GM21723 (cell line): ENCODE measurements around the gene TAS2R13.

Experiments
- ATAC-seq: cut with Tn5 transposase; IDR thresholded peaks from one replicate; pipeline ENCODE4 v1.9.1; 2021; ENCODE audit warnings: mild to moderate bottlenecking, moderate library complexity; ENCODE audit not compliant: unreplicated experiment

Gene TAS2R13

DNA sequence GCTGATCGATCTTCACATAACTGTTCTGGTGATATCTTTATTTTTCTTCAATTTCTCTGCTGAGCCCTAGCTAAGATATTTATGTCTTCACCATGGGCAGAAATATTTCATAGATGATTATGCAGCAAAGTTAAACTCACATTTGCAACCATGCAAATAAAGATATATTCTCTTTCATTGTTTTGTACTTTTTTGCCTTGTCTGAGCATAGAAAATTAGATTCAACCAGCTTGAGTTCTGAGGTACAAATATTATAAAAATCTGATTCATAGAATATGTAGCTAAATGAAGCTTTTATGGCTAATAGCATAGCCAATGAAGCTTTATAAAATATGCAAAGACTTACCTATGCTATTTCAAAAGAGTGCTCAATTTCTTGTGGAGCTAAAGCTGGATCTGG is at the start of gene TAS2R13:
TSS of gene TAS2R13 (minus strand) at position 101 of the 400 bp plus-strand sequence. CDS start 264 bp downstream, outside the sequence.
- no peak for ATAC-seq

GRCh38 chr12:10957741-10958140 is 48.4 kb upstream of the TAS2R13 start:
- ATAC-seq = no peak

DNA sequence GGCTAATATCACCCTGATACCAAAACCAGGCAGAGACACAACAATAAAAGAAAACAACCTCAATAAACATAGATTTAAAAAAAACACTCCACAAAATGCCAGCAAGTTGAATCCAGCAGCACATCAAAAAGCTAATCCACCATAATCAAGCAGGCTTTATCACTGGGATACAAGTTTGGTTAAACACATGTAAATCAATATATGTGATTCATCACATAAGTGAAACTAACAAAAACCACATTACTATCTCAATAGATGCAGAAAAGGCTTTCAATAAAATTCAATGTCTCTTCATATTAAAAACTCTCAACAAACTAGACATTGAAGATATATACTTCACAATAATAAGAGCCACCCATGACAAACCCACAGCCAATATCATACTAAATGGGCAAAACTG is 46.7 kb upstream of the TAS2R13 start:
- ATAC-seq = no peak

DNA sequence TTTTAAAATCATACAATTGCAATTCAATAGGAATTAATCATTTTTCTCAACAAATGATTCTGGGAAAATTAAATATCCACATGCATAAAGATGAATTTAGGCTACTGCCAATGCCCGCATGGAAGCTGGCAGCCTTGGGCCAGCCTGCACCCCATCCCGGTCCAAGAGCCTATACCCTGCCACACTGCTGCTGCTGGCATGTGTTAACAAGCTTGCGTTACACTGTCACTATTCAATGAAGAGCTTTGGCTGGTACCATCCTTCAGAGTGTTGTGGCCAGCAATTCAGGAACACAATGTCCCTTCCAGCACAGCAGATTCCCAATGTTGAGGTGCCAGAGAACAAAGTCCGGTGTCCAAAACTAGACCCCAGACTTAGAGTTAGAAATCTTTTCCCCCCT is 43.3 kb upstream of the TAS2R13 start:
- no peak for ATAC-seq

- ATAC-seq = no peak
Measured at GRCh38 chr12:10943167-10943566, 33.8 kb upstream of the TAS2R13 start.

- ATAC-seq = no peak
Measured at GRCh38 chr12:10941916-10942607, 32.7 kb upstream of the TAS2R13 start.

GRCh38 chr12:10941369-10941768 is 32.0 kb upstream of the TAS2R13 start:
- no peak for ATAC-seq

- ATAC-seq = no peak
Measured at GRCh38 chr12:10940389-10940788, 31.0 kb upstream of the TAS2R13 start.

GRCh38 chr12:10939163-10939562 is 29.8 kb upstream of the TAS2R13 start, which contains the start of gene TAS2R14:
TSS of gene TAS2R14 (minus strand) at chr12:10939263. CDS start at chr12:10939207, 56 bp downstream.
- no peak for ATAC-seq

DNA sequence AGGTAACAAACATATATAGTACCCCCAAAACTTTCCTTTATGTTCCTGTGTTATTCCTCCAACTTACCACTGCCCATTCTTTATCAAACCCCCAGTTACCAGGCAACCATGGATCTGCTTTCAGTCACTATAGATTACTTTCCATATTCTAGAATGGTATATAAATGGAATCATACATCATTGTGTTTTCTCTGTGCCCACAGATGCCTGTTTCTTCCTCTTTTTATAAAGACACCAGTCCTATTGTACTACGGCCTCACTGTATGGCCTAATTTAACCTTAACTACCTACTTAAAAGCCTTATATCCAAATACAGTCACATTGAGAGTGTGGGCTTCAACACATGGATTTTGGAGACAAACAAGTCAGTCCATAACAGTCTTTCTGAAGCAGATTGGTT is 27.1 kb upstream of the TAS2R13 start:
- no peak for ATAC-seq

GRCh38 chr12:10928746-10929286 is 19.5 kb upstream of the TAS2R13 start, which contains the start of gene PRH2:
TSS of gene PRH2 (plus strand) at chr12:10929236. CDS start at chr12:10929274, 38 bp downstream.
- no peak for ATAC-seq

GRCh38 chr12:10926269-10926668 is 16.9 kb upstream of the TAS2R13 start:
- no peak for ATAC-seq

GRCh38 chr12:10919809-10920208 is 10.4 kb upstream of the TAS2R13 start:
- no peak for ATAC-seq

- ATAC-seq = no peak
Measured at GRCh38 chr12:10910380-10910779, 1.0 kb upstream of the TAS2R13 start.

DNA sequence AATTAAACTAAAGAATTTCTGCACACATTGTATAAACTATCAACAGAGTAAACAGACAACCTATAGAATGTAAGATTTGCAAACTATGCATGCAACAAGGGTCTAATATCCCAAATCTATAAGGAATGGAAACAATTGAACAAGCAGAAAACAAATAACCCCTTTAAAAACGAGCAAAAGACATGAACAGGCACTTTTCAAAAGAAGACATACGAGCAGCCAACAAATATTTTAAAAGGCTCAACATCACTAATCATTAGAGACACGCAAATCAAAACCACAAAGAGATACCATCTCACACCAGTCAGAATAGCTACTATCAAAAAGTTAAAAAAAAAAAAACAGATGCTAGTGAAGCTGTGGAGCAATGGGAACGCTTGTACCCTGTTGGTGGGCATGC is 4.7 kb downstream of the TAS2R13 start:
- no peak for ATAC-seq

- no peak for ATAC-seq
Measured at GRCh38 chr12:10901427-10901826, 7.9 kb downstream of the TAS2R13 start.

DNA sequence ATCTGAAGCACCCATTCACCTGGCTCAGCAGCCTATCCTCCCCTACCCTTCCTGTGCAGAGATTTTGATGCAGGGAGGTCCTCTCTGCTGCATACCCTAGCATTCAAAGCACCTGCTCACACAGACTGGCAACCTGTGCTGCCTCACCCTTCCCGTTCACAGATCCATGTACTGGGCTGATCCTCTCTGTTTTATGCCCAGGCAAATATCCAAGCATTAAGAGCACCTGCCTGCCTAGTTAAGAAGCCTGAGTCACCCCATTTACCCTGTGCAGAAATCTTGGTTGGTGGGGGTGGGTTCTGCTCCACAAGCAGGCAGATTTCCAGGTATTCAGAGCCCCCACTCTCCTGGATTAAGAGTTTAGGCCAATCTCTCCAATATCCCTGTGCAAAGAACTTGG is 8.4 kb downstream of the TAS2R13 start:
- no peak for ATAC-seq

DNA sequence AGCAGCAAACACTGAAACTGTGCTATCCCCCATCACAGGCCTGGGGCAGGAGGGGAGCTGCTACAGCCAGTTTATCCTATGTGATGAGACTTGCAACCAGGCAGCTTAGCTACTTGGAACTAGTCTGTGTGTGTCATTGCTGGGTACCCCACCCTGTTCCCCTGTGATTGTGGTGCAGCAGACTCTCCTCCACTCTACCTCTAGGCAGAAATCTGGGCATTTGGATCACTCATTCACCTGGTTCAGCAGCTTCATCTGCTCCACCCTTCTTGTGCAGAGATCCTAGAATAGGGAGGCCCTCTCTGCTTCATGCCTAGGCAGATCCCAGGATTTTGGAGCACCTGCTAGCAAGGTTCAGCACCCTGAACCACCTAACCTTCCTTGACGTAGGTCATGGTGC is 8.8 kb downstream of the TAS2R13 start:
- no peak for ATAC-seq

DNA sequence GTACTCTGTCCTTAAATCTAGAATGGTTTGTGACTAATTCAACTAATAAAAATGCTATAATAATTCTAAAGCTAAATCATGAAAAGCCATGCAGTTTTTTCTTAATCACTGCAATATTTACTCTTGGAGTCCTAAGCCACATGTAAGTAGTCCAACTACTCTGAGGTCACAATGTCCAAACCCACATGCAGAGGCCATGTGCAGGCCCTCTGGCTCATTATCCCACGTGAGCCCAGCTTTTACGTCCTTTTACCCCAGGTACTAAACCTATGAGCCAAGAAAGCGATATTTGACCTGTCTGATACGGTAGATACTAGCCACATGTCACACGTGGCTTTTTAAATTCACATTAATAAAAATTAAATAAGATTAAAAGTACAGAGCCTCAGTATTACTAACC is 12.5 kb downstream of the TAS2R13 start:
- no peak for ATAC-seq

- ATAC-seq = no peak
Measured at GRCh38 chr12:10891937-10892336, 17.4 kb downstream of the TAS2R13 start.

DNA sequence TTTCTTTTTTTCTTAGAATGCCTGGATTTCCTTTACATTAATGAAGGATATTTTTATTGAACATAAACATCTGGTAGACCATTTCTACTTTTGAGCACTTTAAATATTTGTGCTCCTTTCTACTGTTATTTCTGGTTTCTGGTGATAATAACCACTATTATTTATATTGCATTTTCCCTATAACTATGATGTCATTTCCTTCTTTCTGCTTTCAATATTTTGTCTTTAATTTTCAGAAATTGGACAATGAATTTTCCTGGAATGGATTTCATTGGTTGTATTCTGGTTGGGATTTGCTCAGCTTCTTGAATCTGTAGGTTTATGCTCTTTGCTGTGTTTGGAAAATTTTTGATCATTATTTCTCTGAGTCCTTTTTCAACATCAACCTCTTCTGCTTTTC is 20.1 kb downstream of the TAS2R13 start:
- no peak for ATAC-seq

DNA sequence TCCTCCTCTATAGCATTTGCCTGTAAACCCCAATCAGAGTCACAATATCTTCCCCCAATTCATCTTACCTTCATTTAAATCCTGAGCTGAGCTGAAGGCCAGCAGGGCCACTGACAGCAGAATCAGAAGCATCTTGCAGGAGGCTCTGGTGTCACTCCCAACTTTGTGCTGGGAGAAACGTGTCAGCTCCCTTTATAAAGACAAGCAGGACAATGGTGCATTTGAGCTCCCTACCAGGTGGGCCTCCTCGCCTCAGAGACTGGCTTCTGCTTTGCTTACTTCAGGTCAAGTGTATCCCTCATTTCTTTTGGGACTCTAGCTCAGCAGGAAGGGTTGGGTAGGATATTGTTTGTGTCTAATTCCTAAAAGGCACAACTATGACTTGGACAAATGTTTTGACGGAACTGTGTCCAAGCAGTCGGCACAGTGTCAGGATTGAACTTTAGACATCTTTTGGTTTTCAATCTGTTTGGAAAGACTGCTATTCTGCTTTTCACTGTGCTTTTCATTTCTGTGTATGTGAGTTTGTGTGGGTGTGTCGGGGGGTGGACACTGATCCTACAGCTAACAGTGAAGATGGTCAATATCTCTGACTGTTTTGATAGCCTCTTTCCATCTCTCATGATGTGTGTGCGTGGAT is 25.2 kb downstream of the TAS2R13 start, which contains the start of gene PRH1:
TSS of gene PRH1 (minus strand) at position 170 of the 640 bp plus-strand sequence. CDS start at position 132, 38 bp downstream.
- ATAC-seq = no peak
